GM12878 (cell line): ENCODE measurements around the gene PDIA5. TPM values are rescaled to one million over a fixed set of nuclear protein-coding genes. Genes with fewer than 3 reads are reported as not detected.
A peak's percentile ranks its signal among the peaks of the same experiment; 100 is the strongest.

ENCODE experiments used
- BCL11A ChIP-seq: IDR thresholded peaks from 2 replicates; pipeline ENCODE4 v1.6.1; 2011; ENCODE audit warnings: low read depth, low read length
- BHLHE40 ChIP-seq, 2 experiments: fragments of 450-650 bp in 1 of 2; IDR thresholded peaks; 2 replicates each; pipeline ENCODE4 v1.6.1; 2011 to 2017; ENCODE audit warnings: low read depth in 2 of 2, borderline replicate concordance in 1 of 2, improper control_type of control experiment in 1 of 2, low read length in 1 of 2, mild to moderate bottlenecking in 1 of 2
- BMI1 ChIP-seq: fragments of 450-650 bp; IDR thresholded peaks from 2 replicates; pipeline ENCODE4 v1.6.1; 2016; ENCODE audit warnings: mild to moderate bottlenecking, moderate library complexity, borderline replicate concordance
- CEBPZ ChIP-seq: fragments of 150-350 bp; IDR thresholded peaks from 2 replicates; pipeline ENCODE4 v1.6.1; 2016; ENCODE audit warnings: low read depth, low read length
- DPF2 ChIP-seq: fragments of 450-650 bp; IDR thresholded peaks from 2 replicates; pipeline ENCODE4 v1.6.1; 2017; ENCODE audit warnings: mild to moderate bottlenecking
- EGR1 ChIP-seq, 2 experiments: IDR thresholded peaks; 1 replicate in 1 of 2; 2 replicates in 1 of 2; pipeline ENCODE4 v1.6.1; 2011 to 2012; ENCODE audit warnings: low read depth in 2 of 2, low read length in 2 of 2, borderline replicate concordance in 1 of 2, mild to moderate bottlenecking in 1 of 2, moderate library complexity in 1 of 2
- EP300 ChIP-seq, 2 experiments: fragments of 150-350 bp in 1 of 2; IDR thresholded peaks; 2 replicates each; pipeline ENCODE4 v1.6.1; 2011 to 2012; ENCODE audit warnings: low read depth in 2 of 2, low read length in 2 of 2, borderline replicate concordance in 1 of 2, improper control_type of control experiment in 1 of 2, inconsistent platforms in 1 of 2; ENCODE audit not compliant: control insufficient read depth in 1 of 2
- HDGF ChIP-seq: fragments of 450-650 bp; IDR thresholded peaks from 2 replicates; pipeline ENCODE4 v1.6.1; 2016; ENCODE audit warnings: antibody characterized with exemption
- KLF5 ChIP-seq: fragments of 450-650 bp; IDR thresholded peaks from 2 replicates; pipeline ENCODE4 v1.6.1; 2014; ENCODE audit warnings: mild to moderate bottlenecking; ENCODE audit not compliant: partially characterized antibody
- MYB ChIP-seq: fragments of 150-350 bp; IDR thresholded peaks from 2 replicates; pipeline ENCODE4 v1.6.1; 2014; ENCODE audit warnings: mild to moderate bottlenecking, low read depth, low read length, borderline replicate concordance
- PBX3 ChIP-seq: IDR thresholded peaks from 2 replicates; pipeline ENCODE4 v1.6.1; 2011; ENCODE audit warnings: mild to moderate bottlenecking, low read depth, low read length, moderate library complexity; ENCODE audit not compliant: insufficient replicate concordance
- POLR2A ChIP-seq: IDR thresholded peaks from 2 replicates; pipeline ENCODE4 v1.6.1; 2011; ENCODE audit warnings: low read depth, mild to moderate bottlenecking, low read length
- POLR2AphosphoS5 ChIP-seq: IDR thresholded peaks from 2 replicates; pipeline ENCODE4 v1.6.1; 2011; ENCODE audit warnings: mild to moderate bottlenecking, low read length, inconsistent platforms
- RBBP5 ChIP-seq: fragments of 200-600 bp; sonication (generic); conservative IDR thresholded peaks from 2 replicates; pipeline ENCODE4 v1.6.1; 2016
- RUNX3 ChIP-seq: IDR thresholded peaks from 2 replicates; pipeline ENCODE4 v1.6.1; 2012; ENCODE audit warnings: low read length, inconsistent platforms
- SMAD5 ChIP-seq: IDR thresholded peaks from 2 replicates; pipeline ENCODE4 v1.6.1; 2016; ENCODE audit warnings: antibody characterized with exemption, low read depth
- SREBF1 ChIP-seq: IDR thresholded peaks from 2 replicates; pipeline ENCODE4 v1.6.1; 2012; ENCODE audit warnings: mild to moderate bottlenecking, low read length
- STAT1 ChIP-seq: fragments of 450-650 bp; conservative IDR thresholded peaks from 2 replicates; pipeline ENCODE4 v1.6.1; 2014; ENCODE audit warnings: antibody characterized with exemption, mild to moderate bottlenecking
- TAF1 ChIP-seq: IDR thresholded peaks from 2 replicates; pipeline ENCODE4 v1.6.1; 2011; ENCODE audit warnings: mild to moderate bottlenecking, low read depth, low read length, borderline replicate concordance
- TBL1XR1 ChIP-seq: IDR thresholded peaks from 2 replicates; pipeline ENCODE4 v1.6.1; 2012; ENCODE audit warnings: low read depth, low read length, improper control_type of control experiment
- ZBTB33 ChIP-seq: fragments of 450-650 bp; IDR thresholded peaks from 2 replicates; pipeline ENCODE4 v1.6.1; 2017; ENCODE audit warnings: mild to moderate bottlenecking
- ZNF384 ChIP-seq: IDR thresholded peaks from 2 replicates; pipeline ENCODE4 v1.6.1; 2012; ENCODE audit warnings: low read depth, mild to moderate bottlenecking, low read length, improper control_type of control experiment, borderline replicate concordance
- polyA plus RNA-seq, 11 experiments: library from polyadenylated mRNA; depleted of rRNA in 4 of 11; unstranded in 6 of 11; stranded (reverse) in 5 of 11; fragments of >200 nt; fragmentation: Nextera tagmentation in 4 of 11; fragmentation: Illumina TruSeq in 1 of 11; extraction: Ambion mirVana in 4 of 11; extraction: Trizol in 1 of 11; gene quantifications; 1 replicate in 1 of 11; 2 replicates in 10 of 11; pipeline versions ENCODE4 v1.2.1 to v1.2.3, GENCODE V29; 2011 to 2016; ENCODE audit warnings: inconsistent platforms in 2 of 11, missing spikeins in 2 of 11, low read depth in 1 of 11
- total RNA-seq, 4 experiments: library from RNA; depleted of rRNA in 3 of 4; stranded (reverse); fragments of >200 nt in 3 of 4; fragmentation: Illumina TruSeq in 1 of 4; extraction: Trizol in 1 of 4; gene quantifications; 2 replicates each; pipeline versions ENCODE4 v1.2.1 to v1.2.3, GENCODE V29; 2013 to 2021

PDIA5 gene
- total and polyA plus RNA-seq, 10 of the 15 experiments (the other 5 are each of a cell fraction or from before 2014, with no cell fraction given) = 4.1 to 24.8 (median 19.2) TPM

- TF ChIP-seq PBX3 (peak; percentile 89), BCL11A (no peak), SMAD5 (peak; percentile 62; the same call in 1 of the 2 replicates), KLF5 (no peak), EP300 (IDR thresholded peaks at IDR 0.05; ENCODE audit: borderline replicate concordance in 1 of 2, control insufficient read depth in 1 of 2, low read depth in 2 of 2, low read length in 2 of 2) (no peak), BMI1 (no peak), DPF2 (0 out of 2 replicates have a peak, but pooled peaks have one; percentile 39), MYB (no peak), ZBTB33 (no peak), POLR2AphosphoS5 (peak; percentile 75), RBBP5 (no peak), SREBF1 (no peak), HDGF (no peak; the same call in none of the 2 replicates), RUNX3 (peak; percentile 50), TAF1 (peak; percentile 73), EGR1 (IDR thresholded peaks at IDR 0.05; ENCODE audit: borderline replicate concordance in 1 of 2, low read depth in 2 of 2, low read length in 2 of 2) (no peak), CEBPZ (no peak), ZNF384 (no peak), TBL1XR1 (no peak), BHLHE40 (IDR thresholded peaks at IDR 0.05; ENCODE audit: borderline replicate concordance in 1 of 2, low read depth in 2 of 2, low read length in 1 of 2) (peak in 1 of 2 experiments; percentile 27; a peak in 1 of 4 replicates), POLR2A (peak; percentile 86), STAT1 (0 out of 2 replicates have a peak, but pooled peaks have one; percentile 53)
Measured at GRCh38 chr3:123201557-123202427, 135.0 kb downstream of the PDIA5 start, which contains the start of gene SEC22A (continued).
